ENCODE measurements around the gene BRWD1. TPM values are rescaled to one million over a fixed set of nuclear protein-coding genes. Genes with fewer than 3 reads are reported as not detected.

The BRWD1 gene
- total RNA-seq, 2 experiments from 2014 or later, result 84.7 to 92.2 TPM

DNA sequence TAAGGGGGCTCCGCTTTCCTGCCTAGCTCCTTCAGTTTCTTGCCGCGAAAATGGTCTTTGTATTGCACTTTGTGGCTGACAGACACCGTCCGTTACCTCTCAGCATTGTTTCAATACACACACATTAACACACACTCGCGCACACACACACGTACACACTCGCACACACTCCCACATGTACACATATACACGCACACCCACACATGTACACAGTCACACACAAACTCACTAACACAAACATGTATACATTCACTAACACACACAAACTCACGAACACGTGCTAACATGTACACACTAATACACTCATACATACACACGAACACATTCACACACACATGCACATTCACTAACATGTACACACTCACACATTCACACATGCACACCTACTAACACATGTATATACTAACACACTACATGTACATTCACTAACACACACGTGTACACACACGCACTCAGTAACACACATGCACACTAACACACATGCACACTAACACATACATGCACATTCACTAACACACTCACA is 179.1 kb downstream of the BRWD1 start:
- H3K9me3 ChIP-seq (ENCODE audit: control insufficient read depth in 1 of 2, insufficient read depth in 1 of 2, low read length in 2 of 2), result no peaks in the 10 kb centered on the region
- ATAC-seq (ENCODE audit: poor library complexity) (no peak), DNase-seq (no peak)
- no peak overlapping the region for H3K27ac ChIP-seq (ENCODE audit: low read depth in 1 of 2, low read length in 2 of 2)
- H3K4me1 ChIP-seq (ENCODE audit: insufficient read depth, low read length), result no peaks in the 10 kb centered on the region
- Mint-ChIP-seq H3K27me3 (peaks cover 4% of the 10 kb centered on the region), H3K27ac (no peak overlapping the region), H3K36me3 (ENCODE audit: low read depth) (no peaks in the 10 kb centered on the region), H3K9me3 (no peaks in the 10 kb centered on the region), H3K4me1 (ENCODE audit: low read depth) (no peaks in the 10 kb centered on the region), H3K4me3 (no peak overlapping the region)
- intact Hi-C loops (cut with DNase I, micrococcal nuclease), result no loop called here
- ChIA-PET CTCF (no interaction called here), POLR2A (no interaction called here)
- no peak for TF ChIP-seq CTCF (IDR thresholded peaks at IDR 0.05)
- H3K4me3 ChIP-seq (ENCODE audit: low read length), result no peak overlapping the region
- H3K36me3 ChIP-seq (ENCODE audit: insufficient read depth, low read length), result no peaks in the 10 kb centered on the region
- peaks cover 0 to 4% of the 10 kb centered on the region in 2 experiments for H3K27me3 ChIP-seq (ENCODE audit: control insufficient read depth in 1 of 2, insufficient read depth in 2 of 2, low read length in 2 of 2)

Other genes with a start within 250 kb of the BRWD1 start
- 1 to 10 TPM; 7.8 to 7.9 TPM for gene PSMG1, start 130.2 kb downstream of the BRWD1 start, total RNA-seq
- gene HMGN1, start 35.5 kb upstream of the BRWD1 start, total RNA-seq, result 100 to 1,000 TPM; 256 to 262 TPM
- gene LCA5L, start 132.1 kb upstream of the BRWD1 start, total RNA-seq, result under 1 TPM in 1 of 2 experiments, not detected in 1; 0.17 TPM
- gene SH3BGR, start 138.3 kb upstream of the BRWD1 start, total RNA-seq, result under 1 TPM; 0.63 to 0.87 TPM

Measured in CD4-positive, alpha-beta T cell (primary cell).